Stimulated activated CD8-positive, alpha-beta memory T cell treated with anti-CD3 and anti-CD28 coated beads, Interleukin-7, amount 100 ng/mL, for 24 hours (primary cell): ENCODE data around the gene ZDHHC11.

ENCODE experiments used
- DNase-seq: peaks from one replicate; pipeline ENCODE4 v3.0.0-alpha.2; 2020; ENCODE audit warnings: low read depth

The ZDHHC11 gene, protein sequence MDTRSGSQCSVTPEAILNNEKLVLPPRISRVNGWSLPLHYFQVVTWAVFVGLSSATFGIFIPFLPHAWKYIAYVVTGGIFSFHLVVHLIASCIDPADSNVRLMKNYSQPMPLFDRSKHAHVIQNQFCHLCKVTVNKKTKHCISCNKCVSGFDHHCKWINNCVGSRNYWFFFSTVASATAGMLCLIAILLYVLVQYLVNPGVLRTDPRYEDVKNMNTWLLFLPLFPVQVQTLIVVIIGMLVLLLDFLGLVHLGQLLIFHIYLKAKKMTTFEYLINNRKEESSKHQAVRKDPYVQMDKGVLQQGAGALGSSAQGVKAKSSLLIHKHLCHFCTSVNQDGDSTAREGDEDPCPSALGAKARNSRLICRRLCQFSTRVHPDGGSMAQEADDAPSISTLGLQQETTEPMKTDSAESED

DNA sequence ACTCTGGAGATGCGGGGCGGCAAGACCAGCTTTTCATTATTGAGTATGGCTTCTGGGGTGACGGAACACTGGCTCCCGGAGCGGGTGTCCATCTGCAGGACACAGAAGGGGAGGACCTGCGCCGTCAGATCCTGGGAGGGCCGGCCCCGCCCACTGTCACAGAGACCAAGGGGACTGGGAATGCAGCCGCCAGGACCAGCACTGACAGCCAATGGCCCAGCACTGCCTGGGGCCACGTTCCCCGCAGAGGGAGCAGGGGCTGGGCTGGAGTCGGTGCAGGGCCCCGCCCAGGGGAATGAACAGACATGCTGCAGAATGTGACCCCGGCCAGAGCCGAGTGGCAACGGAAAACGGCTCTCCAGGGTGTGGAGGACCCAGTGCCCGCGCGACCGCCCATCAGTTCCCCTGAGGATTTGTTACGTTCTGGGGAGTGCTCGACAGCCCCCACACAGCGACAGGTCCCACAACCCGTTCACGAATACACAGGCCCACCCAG, at the start of gene ZDHHC11:
Gene ZDHHC11, minus strand, starts transcription at position 476 of the 496 bp plus-strand sequence. Its CDS starts 384 bp downstream, at position 92.
- no peak for DNase-seq

DNA sequence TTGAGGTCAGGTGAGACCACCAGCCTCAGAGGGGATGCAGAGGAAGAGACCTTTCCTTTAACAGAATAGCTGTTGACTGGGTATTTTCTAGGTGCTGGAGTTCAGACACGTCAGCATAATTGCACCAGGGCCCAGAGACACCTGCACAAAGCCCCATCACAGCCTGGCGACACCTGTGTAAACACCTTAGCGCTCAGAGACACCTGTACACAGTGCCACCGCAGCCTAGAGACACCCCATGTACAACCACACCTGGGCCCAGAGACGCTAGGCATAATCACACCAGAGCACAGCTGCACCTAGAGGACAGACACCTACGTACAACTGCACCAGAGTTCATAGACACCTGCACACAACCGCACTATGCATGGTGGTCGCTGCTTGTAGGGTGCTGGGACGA, 42.9 kb upstream of the ZDHHC11 start:
- no peak for DNase-seq

DNA sequence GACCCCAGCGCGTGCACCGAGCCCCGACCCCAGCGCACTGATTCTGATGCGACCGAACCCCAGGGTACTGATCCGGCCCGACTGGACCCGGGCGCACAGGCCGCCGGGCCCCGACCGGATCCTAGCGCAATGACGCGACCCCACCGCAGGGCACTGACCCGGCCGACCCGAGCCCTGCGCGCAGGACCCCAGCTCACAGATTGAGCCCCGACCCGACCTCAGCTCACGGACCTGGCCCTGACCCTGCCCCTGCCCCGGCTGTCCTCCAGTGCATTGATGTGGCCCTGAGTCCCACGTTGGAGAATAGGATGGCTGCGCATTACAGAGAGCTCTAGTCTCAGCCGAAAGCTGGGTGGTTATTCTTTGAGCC, 42.3 kb upstream of the ZDHHC11 start:
- no peak for DNase-seq

DNA sequence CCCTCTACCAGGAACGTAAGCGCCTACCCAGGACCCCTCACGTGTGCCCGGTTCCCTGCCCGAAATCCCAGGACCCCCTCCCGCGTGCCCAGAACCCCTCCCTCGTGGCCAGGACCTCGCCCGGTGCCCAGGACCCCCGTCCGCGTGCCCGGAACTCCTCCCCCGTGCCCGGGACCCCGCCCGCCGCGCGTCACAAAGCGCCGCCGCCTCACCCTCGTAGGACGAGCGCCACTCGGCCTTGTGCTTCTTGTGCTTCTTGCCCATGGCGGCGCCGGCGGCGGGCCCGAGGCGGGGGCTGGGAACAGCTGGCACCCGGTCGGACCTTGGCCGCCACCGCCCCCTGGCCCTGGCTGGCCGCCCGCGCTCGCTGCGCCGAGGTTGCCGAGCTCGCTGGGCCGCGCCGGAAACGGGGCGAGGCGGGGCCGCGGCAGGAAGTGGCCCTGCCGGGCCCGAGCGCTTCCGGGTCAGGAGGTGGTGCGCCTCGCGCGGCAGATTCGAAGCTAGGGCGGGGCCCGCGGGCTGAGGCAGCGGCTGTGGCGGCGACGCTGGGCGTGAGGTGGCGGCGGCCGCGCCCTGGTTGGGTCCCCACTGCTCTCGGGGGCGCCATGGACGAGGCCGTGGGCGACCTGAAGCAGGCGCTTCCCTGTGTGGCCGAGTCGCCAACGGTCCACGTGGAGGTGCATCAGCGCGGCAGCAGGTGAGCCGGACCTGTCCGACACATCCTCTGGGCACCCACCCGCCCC, 41.8 kb upstream of the ZDHHC11 start, which contains the start of the genes BRD9 and TRIP13:
Gene BRD9, minus strand, starts transcription at position 408 of the 743 bp plus-strand sequence. Its CDS starts 144 bp downstream, at position 264.
Gene TRIP13, plus strand, starts transcription at position 491 of the 743 bp plus-strand sequence. Its CDS starts 115 bp downstream, at position 606.
- DNase-seq, result peak; percentile 63

DNA sequence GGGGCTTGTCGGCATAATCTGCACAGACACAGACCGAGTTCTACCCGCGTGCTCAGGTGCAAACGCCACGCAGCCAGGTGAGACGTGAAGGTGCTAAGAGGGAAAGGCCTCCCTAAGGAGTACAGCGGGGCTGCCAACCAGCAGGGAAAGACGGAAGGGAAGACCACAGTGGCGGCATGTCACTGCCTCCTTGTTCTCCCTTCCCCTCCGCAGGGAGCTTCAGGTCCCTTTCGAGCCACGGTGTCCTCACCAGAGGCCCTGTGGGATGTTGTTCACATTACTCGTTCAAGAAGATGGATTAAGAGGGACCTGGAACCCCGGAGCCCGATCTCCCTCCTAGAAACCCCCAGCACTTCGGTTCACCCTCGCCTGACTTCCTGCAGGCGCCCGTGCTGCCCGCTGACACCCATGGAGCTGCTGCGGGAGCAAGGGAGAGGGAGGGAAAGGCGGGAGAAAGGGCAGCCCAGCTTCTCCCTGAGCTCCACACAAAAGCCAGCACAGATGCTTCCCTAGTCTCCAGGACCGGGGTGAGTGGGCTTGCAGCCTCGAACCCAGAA, 41.1 kb upstream of the ZDHHC11 start:
- DNase-seq, result no peak

DNA sequence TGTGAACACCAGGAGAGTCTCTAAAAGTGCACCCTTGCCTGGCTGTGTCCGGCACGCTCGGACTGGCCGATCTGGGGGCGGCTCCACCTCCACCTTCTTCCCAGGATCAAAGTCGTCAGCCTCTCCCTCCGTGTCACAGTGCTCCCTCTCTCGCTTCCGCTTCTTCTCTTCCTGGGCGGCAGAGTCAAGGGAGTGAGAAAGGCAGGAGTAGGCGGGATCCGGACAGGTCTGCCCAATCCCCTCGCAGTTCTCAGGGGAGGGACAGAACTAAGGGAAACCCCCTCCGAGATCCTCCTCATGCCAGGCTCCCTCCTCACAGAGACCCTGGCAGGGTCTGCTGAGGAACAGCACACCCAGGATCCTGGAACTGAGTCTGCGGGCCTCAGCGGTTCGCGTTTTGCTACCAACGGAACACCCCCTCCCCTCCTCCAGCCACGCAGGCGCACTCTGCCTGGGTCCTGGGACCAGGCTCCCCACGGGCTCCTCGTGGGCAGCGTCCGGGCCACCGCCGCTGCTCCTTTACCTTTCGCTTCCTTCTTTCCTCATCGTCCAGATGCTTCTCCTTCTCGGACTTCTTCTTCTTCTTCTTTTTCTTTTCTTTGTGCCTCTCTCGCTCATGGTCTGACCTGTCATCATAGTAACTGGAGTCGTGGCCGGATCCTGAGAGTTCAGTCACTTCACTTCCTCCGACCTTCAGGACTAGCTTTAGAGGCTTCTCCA, 40.5 kb upstream of the ZDHHC11 start:
- no peak for DNase-seq

DNA sequence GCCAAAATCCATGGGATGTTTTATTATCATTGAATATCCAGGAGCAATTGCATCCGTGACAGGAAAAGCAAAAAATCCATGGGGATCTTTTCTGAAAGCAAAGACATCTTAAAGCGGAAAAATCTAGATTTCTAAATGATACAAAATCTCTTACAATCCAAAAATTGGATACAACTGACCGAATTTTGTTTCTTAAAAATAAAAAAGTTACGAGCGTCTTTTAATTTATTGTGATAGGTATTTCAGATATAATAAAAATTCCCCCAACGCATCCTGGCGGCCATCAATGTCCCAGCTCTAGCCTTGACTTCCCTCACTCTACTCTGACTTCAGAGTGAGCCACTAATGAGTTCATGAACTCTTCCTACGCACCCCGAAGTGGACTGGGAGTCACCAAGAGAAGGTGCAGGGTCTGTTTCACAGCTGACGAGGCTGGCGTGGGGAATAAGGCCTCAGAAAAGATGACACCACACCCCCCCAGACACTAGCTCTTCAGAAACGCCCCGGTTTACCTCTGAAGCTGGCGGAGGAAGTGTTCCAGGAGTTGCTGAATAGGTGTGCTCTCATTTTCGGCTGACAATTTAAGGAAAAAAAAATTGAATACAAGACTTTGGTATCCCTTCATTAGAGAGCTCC, 38.4 kb upstream of the ZDHHC11 start:
- DNase-seq, result no peak

DNA sequence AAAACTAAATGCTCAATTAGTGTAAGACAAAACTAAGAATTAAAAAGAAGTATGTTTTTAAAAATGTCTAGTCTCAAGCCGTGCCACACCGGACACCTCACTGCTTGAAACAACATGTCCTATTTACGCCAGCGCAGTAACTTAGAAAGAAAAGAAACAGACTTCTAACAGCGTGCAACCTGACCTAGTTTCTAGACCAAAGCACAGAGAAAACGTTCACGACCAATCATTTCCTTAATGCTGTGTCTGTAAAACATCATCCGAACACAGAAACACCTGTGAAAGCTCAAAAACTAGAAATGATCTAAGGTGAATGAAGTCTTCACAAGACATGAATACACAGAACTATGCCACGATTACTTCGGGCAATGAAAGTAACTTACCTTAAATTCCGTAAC, 37.9 kb upstream of the ZDHHC11 start:
- DNase-seq, result no peak

DNA sequence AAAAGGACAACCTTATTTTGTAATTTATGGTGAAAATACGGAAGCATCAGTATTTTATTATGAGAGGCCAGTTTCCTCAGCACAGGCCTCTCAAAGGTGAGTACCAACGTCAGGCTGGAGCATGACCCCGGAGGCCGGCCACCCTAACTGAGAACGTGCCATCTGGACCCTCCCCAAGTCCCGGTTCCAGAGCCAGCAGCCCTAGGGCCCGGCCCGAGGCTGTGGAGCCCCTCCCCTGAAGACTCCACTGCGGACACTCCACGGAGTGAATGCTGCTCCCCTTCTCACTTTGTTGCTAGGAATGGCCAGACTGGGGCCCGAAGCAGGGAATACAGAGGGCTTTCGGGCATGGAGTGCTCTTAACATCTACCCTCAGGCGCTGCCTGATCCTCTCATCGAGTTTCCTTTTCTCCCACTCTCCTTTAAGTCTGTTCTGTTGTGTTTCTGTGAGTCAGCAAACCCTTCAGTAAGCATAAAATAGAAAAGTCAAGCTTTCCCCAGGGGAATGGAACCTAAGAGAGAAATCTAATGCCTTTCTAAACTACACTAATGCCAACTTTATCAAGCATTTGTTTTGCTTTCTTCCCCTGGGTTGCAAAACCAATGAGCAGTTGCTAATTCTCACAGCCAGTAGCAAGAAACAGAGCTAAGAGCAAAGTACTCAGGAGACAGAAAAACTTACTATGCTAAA, 37.3 kb upstream of the ZDHHC11 start:
- DNase-seq, result no peak

DNA sequence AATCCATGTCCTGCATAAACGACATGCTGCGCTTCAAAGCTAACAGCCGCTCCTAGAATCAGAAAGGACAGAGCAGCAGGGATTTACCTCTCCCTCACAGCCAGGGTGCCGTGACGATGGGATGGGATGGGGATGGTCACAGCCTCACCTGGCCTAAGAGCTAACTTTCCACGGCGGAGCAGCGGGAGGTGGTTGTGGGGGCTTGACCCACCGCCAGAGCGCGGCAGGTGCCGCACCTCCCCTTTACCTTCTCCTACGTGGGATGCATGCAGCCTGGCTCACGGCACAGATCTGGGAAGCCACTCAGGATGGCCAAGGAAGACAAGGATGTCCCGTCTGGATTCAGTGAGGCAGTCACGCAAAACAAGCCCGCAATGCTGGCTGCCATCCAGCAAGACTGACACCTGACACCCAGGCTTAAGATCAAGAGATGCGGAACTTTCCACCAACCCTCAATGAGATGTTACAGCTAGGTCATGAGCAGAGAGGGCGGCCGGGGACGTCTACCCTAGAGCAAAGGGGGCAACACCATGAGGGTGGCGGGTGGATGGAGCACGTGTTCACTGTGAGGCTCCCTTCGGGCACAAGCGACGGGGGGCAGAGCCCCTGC, 36.0 kb upstream of the ZDHHC11 start:
- DNase-seq, result no peak

DNA sequence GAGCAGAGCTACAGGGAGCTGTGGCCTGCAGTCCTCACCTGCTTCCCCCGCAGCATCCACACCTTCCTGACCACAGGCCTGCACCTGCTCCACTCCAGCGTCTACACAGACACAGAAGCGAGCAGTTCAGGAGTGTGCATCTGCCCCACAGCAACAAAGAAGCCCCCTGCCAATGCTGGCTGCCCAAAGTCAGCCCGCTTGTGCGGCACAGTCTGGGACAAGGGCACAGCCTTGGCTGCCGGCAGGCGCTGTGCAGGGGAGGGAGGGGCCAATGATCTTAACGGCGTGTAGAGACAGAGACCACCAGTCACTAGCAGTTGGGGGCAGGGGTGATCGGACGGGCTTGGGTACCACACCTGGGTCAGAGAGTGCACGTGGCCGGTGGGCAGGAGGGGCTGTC, 35.2 kb upstream of the ZDHHC11 start:
- no peak for DNase-seq

DNA sequence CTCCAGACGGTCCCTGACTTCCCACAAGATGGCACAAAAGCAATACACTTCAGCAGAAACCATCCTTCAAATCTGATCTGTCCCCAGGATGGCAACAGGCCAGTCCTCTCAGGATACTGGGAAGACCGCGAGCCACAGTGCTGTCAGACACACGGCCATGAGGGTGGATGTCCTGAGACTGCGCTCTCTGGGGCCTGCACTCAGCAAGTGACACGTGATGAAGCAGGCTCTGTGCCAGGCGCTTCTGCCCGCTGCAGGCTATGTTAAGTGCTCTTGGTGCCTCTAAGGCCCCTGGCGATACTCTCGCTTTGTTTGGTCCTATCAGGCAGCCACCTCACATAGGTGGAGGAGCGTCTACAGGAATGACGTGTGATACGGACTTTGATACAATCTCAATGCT, 34.7 kb upstream of the ZDHHC11 start:
- DNase-seq, result no peak

DNA sequence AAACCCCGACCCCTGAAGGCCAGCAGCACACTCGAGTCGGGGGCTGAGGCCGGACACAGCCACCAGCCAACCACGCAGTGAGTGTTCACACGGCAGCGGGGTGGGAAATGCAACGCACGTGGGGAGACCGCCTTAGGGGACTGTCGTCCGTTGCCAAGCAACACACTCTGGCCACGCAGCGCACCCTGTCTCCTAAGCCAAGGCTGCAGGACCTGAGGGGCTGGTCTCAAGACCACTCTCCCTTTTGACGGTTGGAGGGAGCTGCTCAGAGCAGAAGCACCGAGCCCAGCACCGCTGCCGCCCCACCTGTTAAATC, 34.3 kb upstream of the ZDHHC11 start:
- DNase-seq, result no peak

DNA sequence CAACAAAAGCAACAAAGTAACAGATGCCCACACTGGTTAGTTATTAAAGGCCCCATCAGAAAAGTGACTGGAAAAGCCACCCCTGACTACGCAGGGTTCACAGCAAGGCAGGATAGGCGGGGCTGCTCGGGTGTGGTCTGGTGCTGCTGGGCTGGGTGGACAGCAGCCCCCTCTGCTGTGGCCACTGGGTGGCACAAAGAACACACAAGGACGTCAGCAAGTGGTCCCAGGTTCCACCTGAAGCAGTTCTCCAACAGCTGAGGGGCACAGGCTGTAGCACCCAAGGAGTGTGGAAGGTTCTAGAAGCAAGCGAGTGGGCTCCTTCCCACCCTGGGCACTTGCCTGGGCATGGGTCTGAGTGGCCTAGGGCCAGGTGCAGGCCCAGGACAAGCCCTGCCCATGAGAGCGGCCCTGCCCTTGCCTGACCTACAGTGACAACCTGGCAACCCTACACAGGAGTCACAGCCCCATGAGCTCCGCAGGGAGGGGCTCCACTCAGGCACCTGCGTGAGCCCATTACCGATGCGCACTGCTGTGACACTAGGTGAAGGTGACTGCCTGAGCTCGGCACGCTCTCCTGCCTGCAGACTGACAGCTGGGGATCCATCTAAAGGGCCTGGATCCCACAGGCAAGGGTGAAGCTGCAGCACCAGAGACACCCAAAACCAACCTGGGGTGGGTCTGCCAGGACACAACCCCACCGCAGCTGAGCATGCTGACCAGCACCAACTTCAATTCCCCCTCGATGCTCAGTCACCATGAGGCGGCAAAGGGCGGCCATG, 33.8 kb upstream of the ZDHHC11 start:
- no peak for DNase-seq

DNA sequence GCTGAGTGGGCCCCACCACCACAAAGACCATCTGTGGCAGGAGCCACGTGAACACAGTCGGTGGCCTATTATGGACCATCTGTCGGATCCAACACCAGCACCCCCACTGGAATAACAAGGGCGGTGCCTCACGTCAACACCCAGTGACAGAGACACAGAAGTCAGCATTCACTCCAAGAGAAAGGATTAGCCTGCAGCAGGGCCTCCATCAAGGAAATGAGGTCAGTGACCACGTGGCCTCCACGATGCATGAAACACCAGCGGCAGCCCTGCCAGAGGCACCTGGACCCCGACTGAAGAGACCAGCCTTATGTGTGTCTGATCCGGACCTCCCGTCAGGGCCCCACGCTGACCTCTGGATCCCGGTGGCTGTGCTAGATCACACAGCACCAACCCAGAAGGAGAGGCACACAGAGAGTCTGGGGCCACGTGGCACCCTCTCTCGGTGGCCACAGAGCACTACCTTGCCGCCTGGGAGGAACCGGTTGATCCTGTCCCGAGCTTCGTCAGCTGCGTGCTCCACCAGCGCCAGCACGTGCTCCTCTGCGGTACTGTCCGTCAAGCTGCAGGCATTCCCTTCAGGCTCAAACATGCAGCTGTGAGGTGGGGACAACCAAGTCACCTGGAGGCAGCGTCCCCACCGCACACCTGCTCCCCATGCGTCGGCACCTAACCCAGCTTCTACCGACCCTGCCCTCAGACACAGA, 32.8 kb upstream of the ZDHHC11 start:
- DNase-seq, result no peak

DNA sequence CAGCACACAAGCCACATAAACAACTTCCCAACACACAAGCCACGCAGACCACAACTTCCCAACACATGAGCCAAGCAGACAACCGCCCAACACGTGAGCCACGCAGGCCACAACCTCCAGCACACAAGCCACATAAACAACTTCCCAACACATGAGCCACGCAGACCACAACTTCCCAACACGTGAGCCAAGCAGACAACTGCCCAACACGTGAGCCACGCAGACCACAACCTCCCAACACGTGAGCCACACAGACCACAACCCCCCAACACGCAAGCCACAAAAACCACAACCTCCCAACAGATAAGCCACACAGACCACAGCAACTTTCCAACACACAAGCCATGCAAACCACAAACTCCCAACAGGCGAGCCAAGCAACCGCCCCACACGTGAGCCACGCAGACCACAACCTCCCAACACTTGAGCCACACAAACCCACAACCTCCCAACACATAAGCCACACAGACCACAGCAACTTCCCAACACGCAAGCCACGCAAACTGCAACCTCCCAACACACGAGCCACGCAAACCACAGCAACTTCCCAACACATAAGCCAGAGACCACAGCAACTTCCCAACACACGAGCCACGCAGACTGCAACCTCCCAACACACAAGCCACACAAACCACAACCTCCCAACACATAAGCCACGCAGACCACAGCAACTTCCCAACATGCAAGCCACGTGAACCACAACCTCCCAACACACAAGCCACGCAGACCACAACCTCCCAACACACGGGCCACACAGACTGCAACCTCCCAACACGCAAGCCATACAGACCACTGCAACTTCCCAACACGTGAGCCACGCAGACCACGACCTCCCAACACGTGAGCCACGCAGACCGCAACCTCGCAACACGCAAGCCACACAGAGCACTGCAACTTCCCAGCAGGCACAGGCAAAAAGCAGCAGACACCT, 31.7 kb upstream of the ZDHHC11 start:
- DNase-seq, result no peak

DNA sequence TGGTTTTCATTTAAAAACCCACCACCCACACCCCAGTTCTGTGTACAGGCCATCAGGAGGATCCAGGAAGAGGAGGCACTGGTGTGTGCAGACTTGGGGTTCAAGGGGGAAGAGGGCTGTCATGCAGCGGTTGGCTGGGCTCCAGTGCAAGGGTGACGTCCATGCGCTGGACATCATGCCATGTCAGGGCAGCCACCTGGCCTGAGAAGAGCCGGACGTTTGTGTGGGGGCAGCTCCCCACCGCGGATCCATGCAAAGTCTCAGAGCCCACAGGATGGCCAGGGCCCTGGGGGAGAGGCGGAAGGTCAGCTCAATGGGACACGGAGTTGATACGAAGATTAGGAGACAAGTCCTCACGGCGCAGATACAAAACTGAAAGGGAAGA, 30.8 kb upstream of the ZDHHC11 start:
- no peak for DNase-seq
